SU-DHL-6 (cell line): ENCODE measurements around the gene ST6GAL1.

Experiments
- H2AFZ ChIP-seq: fragments of 200-600 bp; sonication (generic); 2 replicates; pipeline ENCODE4 v1.6.1; 2014; ENCODE audit warnings: low read depth, mild to moderate bottlenecking, moderate library complexity, mixed read lengths, antibody characterized with exemption, low read length; ENCODE audit not compliant: severe bottlenecking
- H3F3A ChIP-seq: fragments of 200-600 bp; shearing (Covaris generic); 2 replicates; pipeline ENCODE4 v1.6.0; 2016; ENCODE audit warnings: antibody characterized with exemption, mild to moderate bottlenecking; ENCODE audit not compliant: insufficient read depth
- H3K27ac ChIP-seq: fragments of 200-600 bp; sonication (generic); 2 replicates; pipeline ENCODE4 v1.5.1; 2016; ENCODE audit warnings: low read depth, mild to moderate bottlenecking, low read length, moderate library complexity, mixed read lengths
- H3K27me3 ChIP-seq: fragments of 200-600 bp; sonication (generic), shearing (Covaris generic); 2 replicates; pipeline ENCODE4 v1.6.0; 2014; ENCODE audit warnings: mild to moderate bottlenecking, low read length
- H3K36me3 ChIP-seq: fragments of 200-600 bp; sonication (generic); 2 replicates; pipeline ENCODE4 v1.6.1; 2014; ENCODE audit warnings: mild to moderate bottlenecking, low read length, mixed read lengths
- H3K4me2 ChIP-seq: fragments of 300-600, 200-600 bp; shearing (Covaris generic), sonication (generic); 2 replicates; pipeline ENCODE4 v1.6.0; 2014; ENCODE audit warnings: low read length, low read depth, mild to moderate bottlenecking; ENCODE audit not compliant: poor library complexity, severe bottlenecking
- H3K4me3 ChIP-seq: fragments of 200-600 bp; sonication (generic); 2 replicates; pipeline ENCODE4 v1.5.1; 2014; ENCODE audit warnings: antibody characterized with exemption, low read length, mild to moderate bottlenecking, mixed read lengths; ENCODE audit not compliant: insufficient read depth, poor library complexity, severe bottlenecking
- H3K79me2 ChIP-seq: fragments of 200-600 bp; sonication (generic); 2 replicates; pipeline ENCODE4 v1.6.1; 2014; ENCODE audit warnings: mild to moderate bottlenecking, low read length, moderate library complexity; ENCODE audit not compliant: insufficient read depth
- H3K9ac ChIP-seq: fragments of 200-600 bp; sonication (generic); 2 replicates; pipeline ENCODE4 v1.7.0; 2014; ENCODE audit warnings: mild to moderate bottlenecking, low read length
- H3K9me2 ChIP-seq: fragments of 200-600 bp; sonication (generic); replicated peaks from 2 replicates; pipeline ENCODE4 v1.6.1; 2014; ENCODE audit warnings: low read length; ENCODE audit not compliant: insufficient read depth
- H3K9me3 ChIP-seq: fragments of 200-600 bp; sonication (generic); 2 replicates; pipeline ENCODE4 v1.6.1; 2014; ENCODE audit warnings: low read length, mixed read lengths; ENCODE audit not compliant: insufficient read depth
- H4K20me1 ChIP-seq: fragments of 200-600 bp; sonication (generic); 2 replicates; pipeline ENCODE4 v1.6.1; 2014; ENCODE audit warnings: low read depth, mild to moderate bottlenecking, antibody characterized with exemption, low read length, moderate library complexity, mixed read lengths
- CTCF ChIP-seq: fragments of 200-600 bp; sonication (generic); IDR thresholded peaks from one replicate; pipeline ENCODE4 v1.5.1; 2017; ENCODE audit warnings: antibody characterized with exemption, mild to moderate bottlenecking, low read length, moderate library complexity; ENCODE audit not compliant: insufficient read depth, poor library complexity, severe bottlenecking
- EZH2phosphoT487 ChIP-seq: fragments of 200-600 bp; sonication (generic), shearing (Covaris generic); conservative IDR thresholded peaks from 2 replicates; pipeline ENCODE4 v1.6.1; 2018; ENCODE audit warnings: mild to moderate bottlenecking, antibody characterized with exemption, low read length, moderate library complexity, mixed read lengths

ST6GAL1 gene

GRCh38 chr3:186998937-186999368 lies 68.6 kb downstream of the ST6GAL1 start:
- Histone ChIP-seq H3K9me2 (no peaks in the 10 kb centered on the region), H3K9ac (peak overlapping the region; percentile 66), H3K4me3 (peak overlapping the region; percentile 46), H3F3A (peaks cover 95% of the 10 kb centered on the region), H3K9me3 (no peaks in the 10 kb centered on the region), H3K36me3 (peaks cover 10% of the 10 kb centered on the region; the same call in 1 of the 2 replicates), H3K27me3 (no peaks in the 10 kb centered on the region), H3K27ac (peak overlapping the region; percentile 94), H2AFZ (no peak overlapping the region), H3K79me2 (peaks cover 63% of the 10 kb centered on the region), H4K20me1 (no peaks in the 10 kb centered on the region), H3K4me2 (peak overlapping the region; percentile 98)
- TF ChIP-seq EZH2phosphoT487 (no peak), CTCF (no peak)

GRCh38 chr3:187000711-187001151 lies 70.4 kb downstream of the ST6GAL1 start:
- H3K4me3 ChIP-seq, result peak overlapping the region; percentile 33
- H3K9me2 ChIP-seq, result no peaks in the 10 kb centered on the region
- no peaks in the 10 kb centered on the region for H3K9me3 ChIP-seq
- no peak overlapping the region for H2AFZ ChIP-seq
- H3K79me2 ChIP-seq, result peaks cover 79% of the 10 kb centered on the region
- H3K36me3 ChIP-seq, result peaks cover 10% of the 10 kb centered on the region; the same call in 1 of the 2 replicates
- H4K20me1 ChIP-seq, result no peaks in the 10 kb centered on the region
- H3F3A ChIP-seq, result peaks cover 92% of the 10 kb centered on the region
- peak overlapping the region; percentile 94 for H3K27ac ChIP-seq
- peak overlapping the region; percentile 98 for H3K4me2 ChIP-seq
- no peak for TF ChIP-seq CTCF
- TF ChIP-seq EZH2phosphoT487, result no peak
- peak overlapping the region; percentile 66 for H3K9ac ChIP-seq
- H3K27me3 ChIP-seq, result no peaks in the 10 kb centered on the region

- H3K9ac ChIP-seq, result no peak overlapping the region
- no peaks in the 10 kb centered on the region for H4K20me1 ChIP-seq
- H3K79me2 ChIP-seq, result peaks cover 87% of the 10 kb centered on the region
- H3K27ac ChIP-seq, result peak overlapping the region; percentile 94
- no peaks in the 10 kb centered on the region for H3K9me3 ChIP-seq
- H3K4me2 ChIP-seq, result peak overlapping the region; percentile 98
- no peak overlapping the region for H2AFZ ChIP-seq
- H3K36me3 ChIP-seq, result peaks cover 19% of the 10 kb centered on the region
- no peak overlapping the region for H3K4me3 ChIP-seq
- TF ChIP-seq CTCF, result no peak
- H3F3A ChIP-seq, result peaks cover 86% of the 10 kb centered on the region
- H3K9me2 ChIP-seq, result no peaks in the 10 kb centered on the region
- no peaks in the 10 kb centered on the region for H3K27me3 ChIP-seq
Measured at GRCh38 chr3:187002915-187003314, 72.6 kb downstream of the ST6GAL1 start.
